CD4-positive, CD25-positive, alpha-beta regulatory T cell (primary cell): ENCODE measurements around the gene ARIH1. TPM values are rescaled to one million over a fixed set of nuclear protein-coding genes. Genes with fewer than 3 reads are reported as not detected.

ENCODE experiments used
- ATAC-seq, 2 donors: fragments of 150-1000 bp; cut with Tn5 transposase; one replicate each; pipeline ENCODE4 v1.10.0; 2021; ENCODE audit warnings: low read depth in 2 of 2, moderate number of reproducible peaks in 2 of 2, moderate library complexity in 1 of 2
- DNase-seq, 3 donors: peaks; one replicate each; pipeline versions ENCODE4 v3.0.0 to v3.0.0-alpha.2; 2012 to 2022; ENCODE audit warnings: mixed read lengths in 1 of 3
- H3K27ac ChIP-seq: one replicate; pipeline ENCODE4 v1.7.0; 2013; ENCODE audit warnings: mild to moderate bottlenecking, low read length; ENCODE audit not compliant: insufficient read depth, poor library complexity, severe bottlenecking
- H3K27me3 ChIP-seq: one replicate; pipeline ENCODE4 v1.7.0; 2013; ENCODE audit warnings: low read length; ENCODE audit not compliant: control insufficient read depth, insufficient read depth
- H3K36me3 ChIP-seq: one replicate; pipeline ENCODE4 v1.7.0; 2013; ENCODE audit warnings: mild to moderate bottlenecking, low read length, moderate library complexity; ENCODE audit not compliant: control insufficient read depth, insufficient read depth
- H3K4me1 ChIP-seq: 2 replicates; pipeline ENCODE4 v1.7.0; 2013; ENCODE audit warnings: mild to moderate bottlenecking, low read length; ENCODE audit not compliant: insufficient read depth, control insufficient read depth, poor library complexity, severe bottlenecking
- H3K4me3 ChIP-seq: one replicate; pipeline ENCODE4 v1.7.0; 2013; ENCODE audit warnings: low read depth, mild to moderate bottlenecking, low read length, moderate library complexity
- H3K9me3 ChIP-seq, 2 experiments: 1 replicate in 1 of 2; 2 replicates in 1 of 2; pipeline ENCODE4 v1.7.0; 2013; ENCODE audit warnings: low read length in 2 of 2, mild to moderate bottlenecking in 1 of 2, moderate library complexity in 1 of 2; ENCODE audit not compliant: control insufficient read depth in 2 of 2
- H3K27ac Mint-ChIP-seq, 3 donors: one replicate each; pipeline ENCODE4 v1.8.0; 2020 to 2022; ENCODE audit warnings: mild to moderate bottlenecking in 3 of 3, mixed read lengths in 3 of 3, moderate library complexity in 2 of 3
- H3K27me3 Mint-ChIP-seq: one replicate; pipeline ENCODE4 v1.8.0; 2022; ENCODE audit warnings: mild to moderate bottlenecking, mixed read lengths
- H3K36me3 Mint-ChIP-seq: one replicate; pipeline ENCODE4 v1.8.0; 2020; ENCODE audit warnings: mixed read lengths
- H3K4me1 Mint-ChIP-seq, 4 donors: one replicate each; pipeline ENCODE4 v1.8.0; 2020 to 2022; ENCODE audit warnings: mixed read lengths in 4 of 4, mild to moderate bottlenecking in 1 of 4
- H3K4me3 Mint-ChIP-seq, 4 donors: one replicate each; pipeline ENCODE4 v1.8.0; 2020 to 2022; ENCODE audit warnings: mild to moderate bottlenecking in 4 of 4, mixed read lengths in 4 of 4, moderate library complexity in 3 of 4
- H3K9me3 Mint-ChIP-seq, 7 donors: one replicate each; pipeline ENCODE4 v1.8.0; 2020 to 2022; ENCODE audit warnings: mixed read lengths in 7 of 7, mild to moderate bottlenecking in 3 of 7, moderate library complexity in 2 of 7
- polyA plus RNA-seq, 4 donors: library from polyadenylated mRNA; unstranded; fragments of 300-500 nt; fragmentation: Illumina TruSeq; gene quantifications; one replicate each; pipeline ENCODE4 v1.2.3, GENCODE V29; 2021
- total RNA-seq: library from RNA; stranded (reverse); gene quantifications from one replicate; pipeline ENCODE4 v1.2.3, GENCODE V29; 2022

The ARIH1 gene
- total and polyA plus RNA-seq, 5 donors from 2014 or later, result 13.1 to 242 (median 15.1) TPM

DNA sequence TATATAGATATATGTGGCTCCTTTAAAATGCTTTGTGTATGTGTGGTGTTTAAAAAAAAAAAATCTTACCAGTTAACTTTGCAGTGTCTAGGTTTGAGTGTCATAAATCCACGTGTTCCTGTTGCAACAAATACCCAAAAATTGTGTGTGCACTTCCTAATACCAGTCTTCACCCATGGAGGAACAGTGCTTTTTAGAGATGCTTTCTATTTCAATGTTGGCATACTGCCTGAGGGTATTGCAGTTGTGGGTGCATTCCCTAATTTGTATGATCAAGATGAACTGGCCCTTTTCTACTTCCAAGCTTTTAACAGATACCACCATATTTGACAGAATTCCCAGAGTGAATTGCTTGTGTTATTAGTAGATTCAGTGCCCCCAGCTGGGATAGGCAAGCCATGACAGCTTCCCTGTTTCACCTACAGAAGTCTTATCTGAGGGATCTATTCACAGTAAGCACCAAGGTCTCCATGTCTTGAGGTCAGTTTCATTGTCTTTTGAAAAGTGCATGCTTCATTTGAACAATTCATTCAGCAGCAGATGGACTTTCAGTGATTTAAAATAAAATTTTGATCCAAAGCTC is 111.4 kb downstream of the ARIH1 start:
- H3K27me3 Mint-ChIP-seq, result no peaks in the 10 kb centered on the region
- peaks cover 51% of the 10 kb centered on the region for H3K36me3 ChIP-seq
- peak overlapping the region in 1 of 3 donors; percentile 5 for H3K27ac Mint-ChIP-seq
- no peak overlapping the region for H3K4me3 ChIP-seq
- H3K9me3 Mint-ChIP-seq, result no peaks in the 10 kb centered on the region
- no peak for ATAC-seq
- no peaks in the 10 kb centered on the region for H3K4me1 ChIP-seq
- no peaks in the 10 kb centered on the region for H3K27me3 ChIP-seq
- no peak overlapping the region for H3K27ac ChIP-seq
- peaks cover 32% of the 10 kb centered on the region for H3K36me3 Mint-ChIP-seq
- H3K4me3 Mint-ChIP-seq, result no peak overlapping the region
- DNase-seq, result no peak
- H3K4me1 Mint-ChIP-seq, result peaks cover 4 to 18% (median 11%) of the 10 kb centered on the region in 4 donors
- H3K9me3 ChIP-seq, result no peaks in the 10 kb centered on the region

DNA sequence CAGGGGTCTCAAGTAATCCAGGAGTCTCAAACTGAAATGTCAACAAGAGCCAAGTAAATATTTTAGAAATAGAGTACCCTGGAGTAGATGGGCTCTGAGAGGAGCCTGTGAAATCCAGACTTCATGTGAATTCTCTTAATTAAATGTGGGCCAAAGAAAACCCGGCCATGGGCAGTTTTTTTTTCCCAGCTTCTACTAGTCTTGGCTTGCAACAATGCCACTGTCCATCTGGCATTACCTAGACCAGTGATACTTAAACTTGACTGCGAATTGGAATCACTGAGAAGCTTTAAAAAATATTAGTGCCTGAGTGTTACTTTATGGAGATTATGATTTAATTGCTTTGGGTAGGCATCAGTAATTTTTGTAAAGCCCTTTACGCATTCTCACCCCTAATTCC is 114.0 kb downstream of the ARIH1 start:
- peaks cover 27% of the 10 kb centered on the region for H3K36me3 ChIP-seq
- Mint-ChIP-seq H3K36me3 (peaks cover 20% of the 10 kb centered on the region), H3K4me1 (peaks cover 4 to 22% (median 11%) of the 10 kb centered on the region in 4 donors), H3K27ac (peak overlapping the region in 1 of 3 donors; percentile 65), H3K9me3 (no peaks in the 10 kb centered on the region), H3K4me3 (no peak overlapping the region), H3K27me3 (no peaks in the 10 kb centered on the region)
- H3K4me1 ChIP-seq, result no peaks in the 10 kb centered on the region
- ATAC-seq (no peak), DNase-seq (no peak)
- no peak overlapping the region for H3K27ac ChIP-seq
- no peaks in the 10 kb centered on the region for H3K27me3 ChIP-seq
- H3K4me3 ChIP-seq, result no peak overlapping the region
- H3K9me3 ChIP-seq, result no peaks in the 10 kb centered on the region

DNA sequence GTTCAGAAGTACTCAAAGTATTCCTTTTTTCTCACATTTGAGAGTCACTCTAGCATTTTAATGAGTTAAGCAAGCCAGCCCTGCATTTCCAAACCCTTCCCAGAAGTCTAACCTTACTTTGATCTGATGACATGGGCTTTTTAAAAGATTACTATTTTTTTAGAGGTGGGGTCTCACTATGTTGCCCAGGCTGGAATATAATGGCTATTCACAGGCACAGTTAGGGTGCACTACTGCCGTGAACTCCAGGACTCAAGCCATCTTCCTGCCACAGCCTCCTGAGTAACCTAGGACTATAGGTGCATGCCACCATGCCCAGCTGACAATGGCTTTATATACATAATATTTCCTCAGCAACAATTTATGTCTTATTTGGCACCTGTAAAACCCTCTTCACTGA is 116.3 kb downstream of the ARIH1 start:
- H3K36me3 ChIP-seq, result peaks cover 8% of the 10 kb centered on the region
- no peaks in the 10 kb centered on the region for H3K27me3 Mint-ChIP-seq
- H3K36me3 Mint-ChIP-seq, result peaks cover 6% of the 10 kb centered on the region
- no peak overlapping the region for H3K27ac ChIP-seq
- H3K9me3 Mint-ChIP-seq, result no peaks in the 10 kb centered on the region
- peaks cover 4 to 22% (median 9%) of the 10 kb centered on the region in 4 donors for H3K4me1 Mint-ChIP-seq
- H3K27me3 ChIP-seq, result no peaks in the 10 kb centered on the region
- H3K4me3 ChIP-seq, result no peak overlapping the region
- DNase-seq (no peak), ATAC-seq (no peak)
- no peaks in the 10 kb centered on the region for H3K9me3 ChIP-seq
- H3K27ac Mint-ChIP-seq, result no peak overlapping the region
- H3K4me3 Mint-ChIP-seq, result no peak overlapping the region
- H3K4me1 ChIP-seq, result no peaks in the 10 kb centered on the region

DNA sequence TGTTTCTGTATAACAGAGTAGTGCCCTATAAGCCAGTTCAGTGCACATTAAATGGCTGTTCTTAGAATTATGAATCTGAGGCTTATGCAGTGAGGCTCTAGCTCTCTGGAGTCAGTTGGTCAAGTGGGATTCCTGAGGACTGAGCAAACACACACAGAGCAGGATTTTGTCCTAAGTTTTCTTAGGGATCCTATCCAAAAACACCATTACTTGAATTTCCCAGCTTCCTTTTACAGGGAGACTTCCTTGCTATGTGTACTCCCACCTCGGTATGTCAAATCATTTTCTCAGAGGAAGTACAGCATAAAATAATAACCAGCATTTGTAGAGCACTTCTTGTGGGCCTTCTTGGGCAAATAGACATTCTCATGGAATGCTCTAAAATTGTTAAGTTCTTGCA is 117.2 kb downstream of the ARIH1 start:
- no peak for ATAC-seq
- peaks cover 0 to 22% (median 7%) of the 10 kb centered on the region in 4 donors for H3K4me1 Mint-ChIP-seq
- H3K27ac Mint-ChIP-seq, result no peak overlapping the region
- Histone ChIP-seq H3K36me3 (peaks cover under 1% of the 10 kb centered on the region), H3K27me3 (no peaks in the 10 kb centered on the region), H3K9me3 (no peaks in the 10 kb centered on the region), H3K4me3 (no peak overlapping the region), H3K4me1 (no peaks in the 10 kb centered on the region), H3K27ac (no peak overlapping the region)
- no peaks in the 10 kb centered on the region for H3K27me3 Mint-ChIP-seq
- H3K36me3 Mint-ChIP-seq, result peaks cover 3% of the 10 kb centered on the region
- peaks cover 0 to 2% (median 0%) of the 10 kb centered on the region in 7 donors for H3K9me3 Mint-ChIP-seq
- no peak overlapping the region for H3K4me3 Mint-ChIP-seq
- DNase-seq, result no peak

DNA sequence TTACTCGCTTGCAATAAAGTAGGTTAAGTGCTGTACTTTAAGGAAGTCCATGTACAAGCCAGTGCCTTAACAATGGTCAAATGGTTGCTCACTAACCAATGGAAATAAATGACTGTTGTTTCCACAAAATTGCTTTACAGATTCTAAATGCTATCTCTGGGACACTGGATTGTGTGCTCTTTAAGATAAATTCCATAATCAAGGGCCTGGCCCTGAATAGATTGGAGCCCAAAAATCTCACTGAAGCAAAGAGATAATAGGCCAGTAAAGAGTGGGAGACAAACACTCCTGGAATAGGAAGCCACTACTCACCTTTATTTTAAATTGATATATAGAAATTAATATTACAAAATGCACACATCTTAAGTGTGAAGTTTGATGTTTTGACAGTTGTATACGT is 118.0 kb downstream of the ARIH1 start:
- Histone ChIP-seq H3K4me3 (no peak overlapping the region), H3K27ac (no peak overlapping the region), H3K27me3 (no peaks in the 10 kb centered on the region), H3K4me1 (no peaks in the 10 kb centered on the region), H3K36me3 (no peaks in the 10 kb centered on the region), H3K9me3 (no peaks in the 10 kb centered on the region)
- Mint-ChIP-seq H3K4me3 (no peak overlapping the region), H3K9me3 (peaks cover 0 to 2% (median 0%) of the 10 kb centered on the region in 7 donors), H3K27me3 (no peaks in the 10 kb centered on the region), H3K4me1 (peaks cover 0 to 20% (median 6%) of the 10 kb centered on the region in 4 donors), H3K36me3 (peaks cover 3% of the 10 kb centered on the region), H3K27ac (no peak overlapping the region)
- ATAC-seq (no peak), DNase-seq (no peak)

DNA sequence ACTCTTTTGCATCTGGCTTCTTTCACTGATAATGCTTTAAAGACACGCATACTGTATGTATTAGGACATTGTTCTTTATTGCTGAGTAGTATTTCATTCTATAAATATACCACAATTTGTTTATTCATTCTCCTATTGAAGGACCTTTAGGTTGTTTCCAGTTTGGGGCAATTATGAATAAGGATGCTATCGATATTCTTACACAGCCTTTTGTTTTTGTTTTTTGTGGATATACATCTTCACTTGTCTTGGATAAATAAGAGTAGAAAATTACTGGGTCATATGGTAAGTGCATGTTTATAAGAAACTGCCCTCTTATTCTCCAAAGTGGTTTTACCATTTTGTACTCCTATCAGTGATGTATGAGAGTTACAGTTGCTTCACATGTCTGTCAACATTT is 118.5 kb downstream of the ARIH1 start:
- Mint-ChIP-seq H3K27ac (no peak overlapping the region), H3K9me3 (peaks cover 0 to 2% (median 0%) of the 10 kb centered on the region in 7 donors), H3K4me3 (no peak overlapping the region), H3K36me3 (no peaks in the 10 kb centered on the region), H3K4me1 (peaks cover 0 to 15% (median 4%) of the 10 kb centered on the region in 4 donors), H3K27me3 (no peaks in the 10 kb centered on the region)
- no peaks in the 10 kb centered on the region for H3K9me3 ChIP-seq
- ATAC-seq (no peak), DNase-seq (no peak)
- H3K36me3 ChIP-seq, result no peaks in the 10 kb centered on the region
- no peak overlapping the region for H3K27ac ChIP-seq
- no peak overlapping the region for H3K4me3 ChIP-seq
- H3K27me3 ChIP-seq, result no peaks in the 10 kb centered on the region
- no peaks in the 10 kb centered on the region for H3K4me1 ChIP-seq

DNA sequence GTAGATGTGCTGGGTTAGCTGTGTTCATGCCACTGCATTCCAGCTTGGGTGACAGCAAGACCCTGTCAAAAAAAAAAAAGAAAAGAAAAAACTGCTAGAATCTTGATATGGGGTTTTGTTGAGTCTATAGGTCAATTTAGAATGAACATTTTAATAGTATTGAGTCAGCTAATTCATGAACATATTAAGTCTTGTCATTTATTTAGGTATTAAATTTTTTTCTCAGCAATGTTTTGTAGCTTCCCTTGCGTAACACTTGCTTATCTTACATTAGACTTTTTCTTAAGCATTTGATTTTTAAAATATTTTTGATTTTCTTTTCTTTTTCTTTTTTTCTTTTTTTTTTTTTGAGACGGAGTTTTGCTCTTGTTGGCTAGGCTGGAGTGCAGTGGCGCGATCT is 119.7 kb downstream of the ARIH1 start:
- no peak overlapping the region for H3K4me3 ChIP-seq
- peaks cover 0 to 2% (median 0%) of the 10 kb centered on the region in 7 donors for H3K9me3 Mint-ChIP-seq
- no peak overlapping the region for H3K27ac Mint-ChIP-seq
- H3K4me1 ChIP-seq, result no peaks in the 10 kb centered on the region
- no peaks in the 10 kb centered on the region for H3K36me3 ChIP-seq
- DNase-seq (no peak), ATAC-seq (no peak)
- peaks cover 0 to 13% (median 4%) of the 10 kb centered on the region in 4 donors for H3K4me1 Mint-ChIP-seq
- no peak overlapping the region for H3K27ac ChIP-seq
- H3K27me3 Mint-ChIP-seq, result no peaks in the 10 kb centered on the region
- no peaks in the 10 kb centered on the region for H3K36me3 Mint-ChIP-seq
- H3K27me3 ChIP-seq, result no peaks in the 10 kb centered on the region
- no peaks in the 10 kb centered on the region for H3K9me3 ChIP-seq
- no peak overlapping the region for H3K4me3 Mint-ChIP-seq

DNA sequence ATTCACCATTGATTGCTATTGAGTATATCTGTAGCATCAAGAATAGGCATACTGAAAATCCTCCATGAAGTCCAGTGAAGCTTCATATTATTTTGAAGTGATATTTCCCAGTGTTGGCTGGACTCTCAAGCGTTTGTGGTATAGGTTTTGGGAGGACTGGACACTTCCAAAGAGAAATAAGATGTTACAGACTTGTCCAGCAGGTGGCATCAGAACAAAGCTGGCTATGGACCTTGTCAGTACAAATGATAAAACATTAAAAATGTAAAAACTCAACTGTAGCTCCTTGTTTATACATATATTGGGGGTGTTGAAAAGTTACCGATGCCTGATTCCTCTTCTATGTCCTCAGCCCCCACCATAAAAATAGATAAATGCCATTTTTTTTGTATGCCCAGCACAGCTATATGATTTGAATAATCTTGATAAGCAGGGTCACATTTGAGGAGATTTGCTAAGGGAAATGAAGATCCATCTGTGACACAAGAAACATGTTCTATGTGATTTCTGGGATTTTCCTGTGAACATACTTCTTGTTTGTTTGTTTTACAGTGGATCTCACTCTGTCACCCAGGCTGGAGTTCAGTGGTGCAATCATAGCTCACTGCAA is 125.8 kb downstream of the ARIH1 start:
- H3K27me3 ChIP-seq, result no peaks in the 10 kb centered on the region
- H3K9me3 ChIP-seq, result no peaks in the 10 kb centered on the region
- ATAC-seq (no peak), DNase-seq (peak in 2 of 3 donors; percentile 24 to 47)
- H3K9me3 Mint-ChIP-seq, result peaks cover 0 to 2% (median 0%) of the 10 kb centered on the region in 7 donors
- no peak overlapping the region for H3K27ac ChIP-seq
- H3K36me3 Mint-ChIP-seq, result no peaks in the 10 kb centered on the region
- H3K27me3 Mint-ChIP-seq, result no peaks in the 10 kb centered on the region
- no peak overlapping the region for H3K4me3 Mint-ChIP-seq
- H3K4me1 Mint-ChIP-seq, result peaks cover 0 to 4% (median 0%) of the 10 kb centered on the region in 4 donors
- no peaks in the 10 kb centered on the region for H3K4me1 ChIP-seq
- H3K36me3 ChIP-seq, result no peaks in the 10 kb centered on the region
- no peak overlapping the region for H3K4me3 ChIP-seq
- H3K27ac Mint-ChIP-seq, result no peak overlapping the region
